GM18520 (cell line): ENCODE data around the gene ZNF662.

ENCODE experiments used
- ATAC-seq: cut with Tn5 transposase; IDR thresholded peaks from one replicate; pipeline ENCODE4 v1.9.1; 2021; ENCODE audit not compliant: unreplicated experiment

ZNF662 gene

GRCh38 chr3:42886294-42886822 is 19.6 kb upstream of the ZNF662 start:
- ATAC-seq = no peak

DNA sequence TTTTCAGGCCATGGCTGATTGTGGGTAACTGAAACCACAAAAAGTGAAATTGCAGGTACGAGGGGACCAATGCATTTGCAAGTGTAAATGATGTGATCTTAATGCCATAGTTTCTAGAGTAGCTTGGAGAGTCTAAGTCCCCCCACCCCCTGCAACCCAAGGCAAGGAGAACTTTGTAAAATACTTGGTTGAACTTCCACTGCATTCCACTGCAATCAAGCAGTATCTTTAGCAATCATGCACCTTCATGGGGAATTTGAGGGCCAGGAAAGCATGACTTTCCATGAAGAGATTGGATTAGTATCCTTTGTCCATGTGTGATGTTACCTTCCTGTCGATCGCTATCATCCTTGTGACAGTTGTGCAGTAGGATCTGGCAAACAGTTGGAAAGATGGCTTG is 18.9 kb upstream of the ZNF662 start:
- no peak for ATAC-seq

DNA sequence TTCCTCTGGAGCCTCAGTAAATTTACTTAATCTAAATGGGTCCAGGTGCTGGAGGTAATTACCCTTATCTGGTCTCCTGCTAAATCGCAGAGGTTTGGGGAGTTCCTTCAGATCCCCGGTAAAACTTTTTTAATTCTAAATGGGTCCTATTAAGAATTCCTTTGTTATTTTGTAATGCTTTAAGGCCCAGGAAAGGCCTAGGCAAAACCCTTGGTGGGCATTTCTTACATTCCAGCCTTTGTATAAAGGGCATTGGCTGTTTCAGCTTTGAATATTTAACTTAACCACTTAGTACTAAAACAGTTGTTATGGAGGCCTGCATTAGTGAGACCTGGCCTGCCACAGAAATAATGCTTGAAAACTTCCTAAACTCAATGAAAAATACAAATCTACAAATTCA is 14.9 kb upstream of the ZNF662 start:
- ATAC-seq = no peak

DNA sequence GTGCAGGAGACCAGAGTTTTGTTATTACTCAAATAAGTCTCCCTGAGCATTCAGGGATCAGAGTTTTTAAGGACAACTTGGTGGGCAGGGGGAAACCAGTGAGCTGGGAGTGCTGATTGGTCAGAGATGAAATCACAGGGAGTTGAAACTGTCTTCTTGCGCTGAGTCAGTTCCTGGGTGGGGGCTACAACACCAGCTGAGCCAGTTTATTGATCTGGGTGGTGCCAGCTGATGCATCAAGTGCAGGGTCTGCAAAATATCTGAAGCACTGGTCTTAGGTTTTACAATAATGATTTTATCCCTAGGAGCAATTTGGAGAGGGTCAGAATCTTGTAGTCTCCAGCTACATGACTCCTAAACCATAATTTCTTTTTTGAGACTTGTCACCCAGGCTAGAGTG is 13.8 kb upstream of the ZNF662 start:
- ATAC-seq = no peak

- ATAC-seq = no peak
These were observed 13.1 kb upstream of the ZNF662 start for GRCh38 chr3:42892807-42893206.

DNA sequence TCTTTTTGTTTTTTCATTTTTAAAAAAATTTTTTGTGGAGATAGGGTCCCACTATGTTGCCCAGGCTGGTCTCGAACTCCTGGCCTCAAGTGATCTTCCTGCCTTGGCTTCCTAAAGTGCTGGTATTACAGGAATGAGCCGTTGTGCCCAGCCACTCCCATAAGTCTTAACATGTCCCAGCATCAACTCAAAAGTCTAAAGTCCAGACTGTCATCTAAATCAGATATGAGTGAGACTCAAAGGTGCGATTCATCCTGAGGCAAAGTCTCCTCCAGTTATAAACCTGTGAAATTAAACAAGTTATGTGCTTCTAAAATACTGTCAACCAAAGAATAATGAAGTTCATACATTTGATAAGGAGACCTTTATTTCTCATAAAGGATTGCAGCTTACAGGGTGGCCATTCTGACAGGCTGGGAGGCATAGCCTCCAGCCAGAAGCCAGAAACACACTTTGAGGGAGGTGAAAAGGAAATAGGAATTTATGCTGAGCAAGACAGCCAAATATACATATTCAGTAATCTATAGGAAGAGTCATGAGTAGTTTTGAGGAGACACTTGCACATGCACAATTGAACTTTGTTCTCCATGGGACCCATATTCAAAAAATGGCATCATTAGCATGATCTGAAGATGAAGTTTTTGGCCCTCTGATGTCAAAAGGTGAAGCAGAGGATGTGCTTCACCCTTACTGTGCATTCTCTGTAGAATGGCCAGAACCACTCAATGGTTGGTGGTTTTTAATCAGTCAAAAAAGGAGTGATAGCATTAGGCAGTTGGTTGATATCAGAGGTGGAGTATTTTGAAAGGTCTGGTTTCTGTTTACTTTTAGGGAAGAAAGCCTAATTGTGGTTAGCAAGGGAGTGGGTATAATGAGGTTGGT is 11.0 kb upstream of the ZNF662 start:
- ATAC-seq = no peak

DNA sequence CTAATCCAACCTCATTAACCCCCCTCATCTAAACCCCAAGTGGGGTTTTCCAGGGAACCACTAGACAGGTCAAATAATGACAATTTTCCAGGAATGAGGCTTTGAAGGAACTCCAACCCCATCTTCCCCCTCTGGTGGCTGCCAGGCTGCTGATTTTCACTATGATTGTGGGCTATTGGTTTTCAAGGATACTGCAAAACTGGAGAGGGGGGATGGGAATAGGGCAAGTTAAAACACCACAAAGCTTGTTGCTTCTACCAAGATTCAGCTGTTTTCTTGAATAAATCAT is 10.4 kb upstream of the ZNF662 start:
- ATAC-seq = no peak

DNA sequence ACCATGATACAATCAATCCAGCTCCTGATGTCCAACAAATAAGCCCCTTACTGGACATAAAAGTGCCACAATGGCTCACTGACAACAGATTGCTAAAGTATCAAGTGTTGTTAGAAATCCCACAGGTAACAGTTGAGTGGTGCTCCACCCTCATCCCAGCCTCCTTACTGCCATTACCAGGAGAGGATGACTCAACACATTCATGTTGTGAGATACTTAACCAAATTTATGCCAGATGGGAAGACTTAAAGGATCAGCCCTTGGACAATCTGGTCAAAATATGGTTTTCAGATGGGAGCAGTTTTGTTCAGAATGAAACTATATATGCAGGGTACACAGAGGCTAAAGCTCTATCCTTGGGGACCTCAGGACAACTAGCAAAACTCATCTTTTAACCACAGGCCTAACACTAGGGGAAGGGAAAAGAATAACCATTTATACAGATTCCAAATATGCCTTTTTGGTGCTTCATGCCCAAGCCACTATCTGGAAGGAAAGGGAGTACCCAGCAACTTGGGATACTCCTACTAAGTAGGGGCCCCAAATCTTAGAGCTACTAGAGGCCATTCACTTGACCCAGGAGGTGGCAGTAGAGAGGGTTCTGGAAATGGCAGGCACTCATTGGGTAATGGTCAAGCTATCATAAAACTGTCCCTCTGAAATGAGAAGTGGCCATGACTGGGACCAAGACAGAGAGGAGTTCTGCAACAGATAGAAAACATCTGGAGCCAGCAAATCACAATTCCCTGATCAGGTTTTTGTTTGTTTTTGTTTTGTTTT is 6.9 kb upstream of the ZNF662 start:
- ATAC-seq = no peak

GRCh38 chr3:42900226-42901072 is 5.5 kb upstream of the ZNF662 start:
- no peak for ATAC-seq

- ATAC-seq = no peak
These were observed 4.9 kb upstream of the ZNF662 start for GRCh38 chr3:42901073-42901415.

DNA sequence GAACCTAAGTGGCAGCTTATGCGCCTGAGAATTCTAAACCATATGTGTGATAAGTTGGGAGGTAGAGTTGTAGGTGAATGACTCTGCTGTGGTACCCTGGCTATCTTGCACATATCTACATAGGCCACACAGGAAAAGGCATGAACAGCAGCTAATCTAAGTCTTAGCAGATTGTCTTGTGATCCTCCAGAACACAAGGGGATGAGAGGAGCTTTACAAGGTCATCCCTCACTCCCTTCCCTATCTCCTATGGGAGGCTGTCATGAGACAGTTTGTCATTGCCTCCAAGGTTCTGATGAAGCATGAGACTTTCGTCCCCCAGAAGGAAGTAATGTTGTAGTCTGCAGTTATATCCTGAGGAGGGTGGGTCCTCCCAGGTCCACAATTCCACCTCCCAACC is 3.7 kb upstream of the ZNF662 start:
- ATAC-seq = no peak

DNA sequence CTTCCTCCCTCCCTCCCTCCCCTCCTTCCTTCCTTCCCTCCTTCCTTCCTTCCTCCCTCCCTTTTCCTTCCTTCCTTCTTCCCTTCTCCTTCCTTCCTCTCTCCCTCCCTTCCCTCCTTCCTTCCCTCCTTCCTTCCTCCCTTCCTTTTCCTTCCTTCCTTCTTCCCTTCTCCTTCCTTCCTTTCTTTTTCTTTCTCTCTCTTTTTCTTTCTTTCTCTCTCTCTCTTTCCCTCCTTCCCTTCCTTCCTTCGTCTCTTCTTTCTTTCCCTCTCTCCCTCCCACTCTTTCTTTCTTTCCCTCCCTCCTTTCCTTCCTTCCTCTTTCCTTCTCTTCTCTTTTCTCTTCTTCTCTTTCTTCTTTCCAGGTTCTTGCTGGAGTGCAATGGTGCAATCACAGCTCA is 1.9 kb upstream of the ZNF662 start:
- no peak for ATAC-seq

- no peak for ATAC-seq
These were observed 237 bp upstream of the ZNF662 start for GRCh38 chr3:42905740-42906069.

GRCh38 chr3:42906848-42907183 is 874 bp downstream of the ZNF662 start:
- ATAC-seq = no peak

DNA sequence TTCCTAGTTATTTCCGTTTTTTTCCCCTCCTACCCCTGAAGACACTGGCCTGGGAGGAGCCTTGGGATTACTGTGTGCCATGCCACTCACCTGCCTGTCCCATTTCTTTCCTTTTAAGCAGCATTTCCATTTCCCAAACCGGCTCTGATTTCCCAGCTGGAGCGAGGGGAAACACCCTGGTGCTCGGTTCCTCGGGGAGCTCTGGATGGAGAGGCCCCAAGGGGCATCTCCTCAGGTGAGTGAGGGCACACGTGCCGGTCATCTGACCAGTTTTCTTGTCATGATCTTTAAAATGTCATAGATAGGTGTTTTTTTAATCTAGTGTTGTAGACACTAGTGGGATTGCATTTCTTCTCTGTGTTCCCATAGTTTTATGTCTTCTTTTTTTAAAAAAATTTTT is 2.7 kb downstream of the ZNF662 start:
- ATAC-seq = no peak

- no peak for ATAC-seq
These were observed 5.6 kb downstream of the ZNF662 start for GRCh38 chr3:42911551-42911950.

- ATAC-seq = no peak
These were observed 9.0 kb downstream of the ZNF662 start for GRCh38 chr3:42914771-42915515.

- ATAC-seq = no peak
These were observed 17.7 kb downstream of the ZNF662 start for GRCh38 chr3:42923606-42924005.

- no peak for ATAC-seq
These were observed 20.4 kb downstream of the ZNF662 start for GRCh38 chr3:42926310-42926709.

GRCh38 chr3:42934111-42934510 is 28.2 kb downstream of the ZNF662 start:
- no peak for ATAC-seq

- no peak for ATAC-seq
These were observed 29.0 kb downstream of the ZNF662 start for GRCh38 chr3:42934910-42935309.
